Retinal pigment epithelial cell (primary cell): Measurements from ENCODE around the gene FLII.
A peak's percentile ranks its signal among the peaks of the same experiment; 100 is the strongest.

ENCODE experiments used
- DNase-seq: peaks from one replicate; pipeline ENCODE4 v3.0.0-alpha.2; 2010; ENCODE audit warnings: low read depth
- H3K4me3 ChIP-seq: 2 replicates; pipeline ENCODE4 v1.5.1; 2011; ENCODE audit warnings: mild to moderate bottlenecking, low read length, control low read depth, moderate library complexity
- TF ChIP-seq, protein P1 (sequence below): conservative IDR thresholded peaks from 2 replicates; pipeline ENCODE4 v1.5.1; 2011; ENCODE audit warnings: low read depth, low read length, control low read depth, inconsistent platforms

Gene FLII

DNA sequence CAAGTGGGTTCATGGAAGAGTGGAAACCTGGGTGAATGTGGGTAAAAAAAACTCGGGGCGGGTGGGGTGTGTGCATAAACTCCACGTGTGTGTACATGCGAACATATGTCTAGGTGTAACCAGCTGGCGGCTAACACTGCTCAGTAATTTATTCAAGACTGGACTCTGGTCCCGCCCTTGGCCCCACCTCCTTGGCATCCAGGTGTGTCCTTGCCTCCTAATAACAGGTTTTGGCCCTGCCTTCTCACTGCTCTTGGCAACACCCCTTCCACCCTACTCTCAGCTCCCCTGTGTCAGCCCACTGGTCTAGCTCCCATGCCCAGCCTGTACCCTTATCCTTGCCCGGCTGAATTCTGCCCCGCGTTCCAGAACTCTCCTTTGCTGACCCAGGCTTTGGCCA, 8.3 kb downstream of the FLII start:
- no peak overlapping the region for H3K4me3 ChIP-seq
- DNase-seq = no peak
- TF ChIP-seq, protein P1, sequence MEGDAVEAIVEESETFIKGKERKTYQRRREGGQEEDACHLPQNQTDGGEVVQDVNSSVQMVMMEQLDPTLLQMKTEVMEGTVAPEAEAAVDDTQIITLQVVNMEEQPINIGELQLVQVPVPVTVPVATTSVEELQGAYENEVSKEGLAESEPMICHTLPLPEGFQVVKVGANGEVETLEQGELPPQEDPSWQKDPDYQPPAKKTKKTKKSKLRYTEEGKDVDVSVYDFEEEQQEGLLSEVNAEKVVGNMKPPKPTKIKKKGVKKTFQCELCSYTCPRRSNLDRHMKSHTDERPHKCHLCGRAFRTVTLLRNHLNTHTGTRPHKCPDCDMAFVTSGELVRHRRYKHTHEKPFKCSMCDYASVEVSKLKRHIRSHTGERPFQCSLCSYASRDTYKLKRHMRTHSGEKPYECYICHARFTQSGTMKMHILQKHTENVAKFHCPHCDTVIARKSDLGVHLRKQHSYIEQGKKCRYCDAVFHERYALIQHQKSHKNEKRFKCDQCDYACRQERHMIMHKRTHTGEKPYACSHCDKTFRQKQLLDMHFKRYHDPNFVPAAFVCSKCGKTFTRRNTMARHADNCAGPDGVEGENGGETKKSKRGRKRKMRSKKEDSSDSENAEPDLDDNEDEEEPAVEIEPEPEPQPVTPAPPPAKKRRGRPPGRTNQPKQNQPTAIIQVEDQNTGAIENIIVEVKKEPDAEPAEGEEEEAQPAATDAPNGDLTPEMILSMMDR = no peak

DNA sequence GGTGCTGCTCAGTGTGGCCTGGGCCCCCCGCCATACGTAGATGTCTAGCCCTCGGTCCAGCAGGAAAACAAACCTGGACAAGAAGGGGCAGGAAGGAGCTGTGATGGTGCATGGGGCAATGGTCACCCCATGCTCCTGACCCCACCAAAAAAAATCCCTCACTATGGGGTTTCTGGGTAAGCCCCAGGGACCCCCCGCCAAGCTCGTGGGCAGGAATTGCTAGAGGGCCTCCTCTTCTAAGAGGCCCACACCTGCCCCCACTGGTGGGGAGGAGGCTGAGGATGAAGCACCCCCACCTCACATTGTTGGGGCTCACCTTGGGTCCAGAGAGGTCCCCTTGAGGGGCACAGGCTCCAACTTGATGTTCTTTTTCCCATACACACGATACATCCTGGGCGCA, 9.7 kb downstream of the FLII start:
- TF ChIP-seq, protein P1 = no peak
- no peak overlapping the region for H3K4me3 ChIP-seq
- DNase-seq = no peak

DNA sequence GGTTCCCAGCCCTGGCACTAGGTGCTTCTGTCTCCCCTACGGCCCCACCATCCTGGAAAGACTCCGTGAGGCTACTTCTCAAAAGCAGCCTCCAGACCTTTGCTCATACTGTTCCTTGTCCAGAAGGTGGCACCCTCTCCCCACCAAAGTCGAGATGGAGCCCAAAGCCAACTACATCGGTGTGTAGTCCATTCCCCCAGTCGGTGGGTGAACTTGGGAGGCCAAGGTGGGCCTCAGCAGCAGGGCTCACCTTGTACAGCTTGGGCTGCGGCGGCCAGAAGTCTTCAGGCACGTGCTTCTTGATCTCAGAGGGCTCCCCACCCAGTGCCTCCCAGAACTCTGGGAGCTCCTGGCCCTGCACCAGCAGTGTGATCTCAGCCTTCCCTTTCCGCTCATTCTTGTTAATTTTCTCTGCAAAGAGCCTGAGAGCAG, 10.2 kb downstream of the FLII start:
- DNase-seq = no peak
- TF ChIP-seq, protein P1 = peak; percentile 76
- no peak overlapping the region for H3K4me3 ChIP-seq

DNA sequence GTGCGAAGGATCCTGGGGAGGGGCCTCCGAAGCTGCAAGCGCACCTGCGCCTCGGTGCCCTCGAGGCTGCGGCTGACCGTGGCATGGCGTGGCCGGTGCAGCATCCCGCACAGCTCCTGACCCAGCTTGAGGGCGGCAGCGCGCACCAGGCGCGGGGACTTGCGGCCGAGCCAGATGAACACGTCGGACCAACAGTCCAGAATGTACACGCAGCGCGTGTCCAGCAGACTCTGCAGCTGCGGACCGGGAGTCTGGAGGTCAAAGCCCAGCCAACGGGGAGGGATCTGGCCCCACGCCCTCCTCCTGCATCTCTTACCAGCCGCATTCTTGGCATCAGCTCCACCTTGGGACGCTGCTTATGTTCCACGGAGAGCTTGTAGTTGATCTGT, 10.9 kb downstream of the FLII start:
- no peak overlapping the region for H3K4me3 ChIP-seq
- TF ChIP-seq, protein P1 = no peak
- no peak for DNase-seq

DNA sequence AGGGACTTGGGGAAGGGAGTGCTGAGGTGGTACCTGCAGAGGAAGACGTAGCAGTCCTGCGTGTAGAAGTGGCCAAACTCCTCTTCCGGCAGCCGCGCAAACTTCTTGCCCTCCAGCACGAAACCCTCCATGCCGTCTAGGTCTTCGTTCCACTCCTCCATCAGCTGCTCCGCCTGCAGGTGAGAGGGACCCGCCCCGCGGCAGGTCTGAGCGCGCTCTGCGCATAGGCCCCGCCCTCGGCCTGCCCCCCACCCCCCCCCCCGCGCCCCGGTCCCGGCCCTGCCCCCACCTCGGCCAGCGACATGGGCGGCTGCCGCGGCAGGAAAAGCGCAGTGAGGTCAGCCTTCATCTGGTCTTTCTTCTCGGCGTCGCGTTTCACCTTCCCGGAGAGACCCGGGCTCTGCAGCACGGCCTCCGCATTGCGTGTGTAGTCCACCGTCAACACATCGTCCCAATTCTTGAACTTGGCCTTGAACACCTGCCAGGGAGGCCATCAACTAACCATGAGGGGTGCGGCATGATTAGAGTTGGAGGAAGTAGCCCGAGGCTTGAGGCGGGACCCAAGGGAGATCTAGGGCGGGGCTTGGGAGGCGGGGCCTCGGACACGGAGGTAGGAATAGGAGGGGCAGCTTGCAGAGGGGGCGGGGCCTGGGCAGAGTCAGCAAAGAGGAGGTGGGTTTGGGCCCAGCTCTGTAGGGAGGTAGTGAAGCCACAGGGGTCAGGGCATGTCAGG, 11.5 kb downstream of the FLII start:
- DNase-seq = no peak
- H3K4me3 ChIP-seq = no peak overlapping the region

DNA sequence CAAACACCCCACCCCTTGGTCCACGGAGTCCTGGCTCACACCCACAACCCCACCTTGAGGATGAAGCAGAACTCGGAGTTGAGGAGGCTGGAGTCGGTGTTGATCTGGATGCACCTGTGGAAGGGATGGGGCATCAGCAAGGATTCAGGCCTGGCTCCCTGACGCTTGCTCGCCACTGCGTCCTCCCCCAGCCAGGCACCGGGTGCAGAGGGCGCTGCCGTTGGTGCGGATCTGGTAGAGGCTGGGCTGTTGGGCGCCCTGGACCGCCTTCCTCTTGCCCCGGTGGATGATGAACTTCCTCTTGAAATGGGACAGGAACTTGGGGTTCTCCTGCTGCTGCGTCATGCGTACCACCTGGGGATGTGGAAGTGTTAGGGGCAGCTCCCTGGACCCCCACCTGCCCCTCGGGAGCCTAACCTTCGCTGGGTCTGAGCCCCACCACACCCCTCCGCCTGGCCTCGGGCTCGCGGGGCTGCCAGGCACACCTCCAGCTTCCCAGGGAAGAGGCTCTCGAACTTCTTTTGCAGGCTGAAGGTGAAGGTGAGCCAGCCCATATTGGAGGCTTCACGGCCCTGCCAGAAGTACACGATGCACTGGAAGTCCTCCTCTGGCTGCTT, 12.3 kb downstream of the FLII start:
- TF ChIP-seq, protein P1 = no peak
- no peak overlapping the region for H3K4me3 ChIP-seq
- DNase-seq = no peak

More for the DNA sequence above, 11.5 kb downstream of the FLII start:
- TF ChIP-seq, protein P1 = no peak
